Measurements from ENCODE around the gene UCHL1.

Gene UCHL1

GRCh38 chr4:41256740-41257256 lies at the start of gene UCHL1:
TSS of gene UCHL1 (plus strand) at chr4:41256928. CDS start at chr4:41256977, 49 bp downstream.
- DNase-seq (ENCODE audit: low read depth in 2 of 3, low spot score in 2 of 3), result peak in 1 of 3 experiments; percentile 5

GRCh38 chr4:41207291-41207831 lies 49.4 kb upstream of the UCHL1 start:
- no peak for DNase-seq (ENCODE audit: low read depth in 2 of 3, low spot score in 2 of 3)

- no peak for DNase-seq (ENCODE audit: low read depth in 2 of 3, low spot score in 2 of 3)
These were observed 47.5 kb upstream of the UCHL1 start for GRCh38 chr4:41209187-41209586.

DNA sequence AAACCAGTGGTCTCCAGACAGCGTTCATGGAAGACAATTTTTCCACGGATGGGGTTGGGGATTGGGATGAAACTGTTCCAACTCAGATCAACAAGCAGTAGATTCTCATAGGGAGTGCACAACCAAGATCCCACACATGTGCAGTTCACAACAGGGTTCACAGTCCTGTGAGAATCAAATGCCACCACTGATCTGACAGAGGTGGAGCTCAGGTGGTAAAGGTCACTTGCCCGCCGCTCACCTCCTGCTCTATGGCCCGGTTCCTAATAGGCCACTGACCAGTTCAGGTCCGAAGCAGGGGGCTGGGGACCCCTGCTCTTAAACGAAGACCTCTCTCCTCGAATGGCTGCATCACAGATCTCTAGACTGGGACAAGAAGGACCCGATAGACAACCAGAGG lies 46.8 kb upstream of the UCHL1 start:
- DNase-seq (ENCODE audit: low read depth in 2 of 3, low spot score in 2 of 3), result no peak

DNA sequence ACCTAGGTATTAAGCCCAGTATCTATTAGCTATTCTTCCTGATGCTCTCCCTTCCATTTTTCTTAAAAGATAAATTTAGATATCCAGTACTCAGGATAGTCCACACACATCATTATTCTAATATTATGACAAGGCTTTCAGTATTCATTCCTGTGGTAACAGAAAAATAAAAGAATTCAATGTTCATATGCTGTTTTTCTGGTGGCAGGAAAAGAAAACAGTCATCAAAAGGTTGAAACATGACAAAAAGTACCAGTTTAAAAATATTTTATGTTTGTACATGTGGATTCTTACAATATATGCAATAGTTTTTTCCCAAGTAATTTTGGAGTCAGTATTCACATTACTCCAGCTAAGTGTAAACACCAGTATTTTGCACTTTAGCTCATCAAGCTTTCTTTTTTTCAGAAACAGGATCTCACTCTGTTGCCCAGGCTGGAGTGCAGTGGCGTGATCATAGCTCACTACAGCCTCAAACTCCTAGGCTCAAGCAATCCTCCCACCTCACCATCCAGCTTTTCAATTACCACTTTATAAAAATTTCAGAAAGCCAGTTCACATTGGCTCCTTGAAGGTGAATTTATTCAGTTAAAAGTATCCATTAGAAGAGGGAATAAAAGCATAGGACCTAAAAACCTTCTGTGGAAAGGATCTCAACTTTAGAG lies 44.6 kb upstream of the UCHL1 start:
- no peak for DNase-seq (ENCODE audit: low read depth in 2 of 3, low spot score in 2 of 3)

GRCh38 chr4:41212616-41213203 lies 44.0 kb upstream of the UCHL1 start:
- DNase-seq (ENCODE audit: low read depth in 2 of 3, low spot score in 2 of 3), result no peak

- DNase-seq (ENCODE audit: low read depth in 2 of 3, low spot score in 2 of 3), result no peak
These were observed 43.0 kb upstream of the UCHL1 start for GRCh38 chr4:41213625-41214135.

DNA sequence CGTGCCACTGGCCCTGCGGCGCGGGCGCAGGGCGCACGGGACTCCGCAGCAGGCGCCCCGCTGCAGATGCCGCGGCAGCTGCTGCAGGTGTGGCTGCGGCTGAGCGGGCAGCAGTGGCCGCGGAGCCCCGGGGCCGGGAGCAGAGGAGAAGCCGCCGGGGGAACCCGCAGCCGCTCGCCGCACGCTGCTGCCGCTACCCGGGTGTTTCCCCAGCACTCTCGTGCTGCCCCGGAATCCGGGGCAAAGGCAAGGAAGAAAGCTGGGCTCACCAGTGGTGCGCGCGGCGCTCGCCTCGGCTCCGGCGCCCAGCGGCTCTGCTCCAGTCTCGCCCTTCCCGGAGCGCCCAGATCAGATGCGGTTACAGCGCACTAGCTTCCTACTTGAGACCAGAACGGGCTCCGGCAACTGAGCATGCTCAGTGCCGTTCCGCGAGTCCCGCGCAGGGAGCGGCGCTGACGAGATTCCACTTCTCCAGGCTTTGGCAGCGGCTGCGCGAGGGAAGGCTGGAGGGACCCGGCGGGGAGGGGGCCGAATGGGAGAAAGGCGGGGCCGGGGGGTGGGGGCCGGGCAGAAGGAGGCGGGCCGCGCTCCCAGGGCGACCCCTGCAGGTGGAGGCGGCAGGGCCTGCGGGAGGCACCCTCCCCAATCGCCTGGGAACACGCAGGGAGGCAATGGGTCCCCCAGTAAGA lies 42.4 kb upstream of the UCHL1 start, which contains the start of gene APBB2:
Gene APBB2 (minus strand): TSS at position 407 of the 689 bp plus-strand sequence. CDS start 181,288 bp downstream, outside the sequence.
- DNase-seq (ENCODE audit: low read depth in 2 of 3, low spot score in 2 of 3), result peak in 2 of 3 experiments; percentile 21

DNA sequence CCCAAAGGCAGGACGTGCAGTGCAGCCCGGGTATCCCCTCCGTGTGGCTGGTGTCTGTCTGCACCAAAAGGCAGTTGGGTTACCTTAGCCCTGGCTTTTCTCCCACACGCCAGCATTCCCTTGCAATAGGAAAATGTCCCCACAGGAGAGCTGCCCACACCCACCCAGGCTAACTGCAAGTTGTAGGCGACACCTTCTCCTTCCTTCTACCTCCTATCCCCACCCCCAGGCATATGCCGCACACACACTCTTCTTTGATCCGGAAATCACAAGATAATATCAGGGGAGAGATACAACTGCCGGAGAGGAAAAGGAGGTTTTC lies 41.9 kb upstream of the UCHL1 start:
- no peak for DNase-seq (ENCODE audit: low read depth in 2 of 3, low spot score in 2 of 3)

DNA sequence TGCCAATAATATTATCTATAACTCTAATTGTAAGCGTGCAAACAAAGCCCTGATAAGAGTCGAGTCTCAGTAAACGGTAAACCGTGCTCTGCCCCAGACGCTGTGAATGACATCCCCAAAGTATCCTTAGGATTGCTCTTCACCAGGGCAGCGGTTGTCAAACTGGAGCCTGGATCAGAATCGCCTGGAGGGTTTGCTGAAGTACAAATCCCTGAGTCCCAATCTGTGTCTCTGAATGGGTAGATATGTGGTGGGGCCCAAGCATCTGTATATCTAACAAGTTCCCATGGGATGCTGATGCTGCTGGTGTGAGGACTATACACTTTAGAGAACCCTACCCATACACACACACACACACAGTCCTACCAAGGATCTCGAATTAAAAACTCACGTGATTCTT lies 41.6 kb upstream of the UCHL1 start:
- no peak for DNase-seq (ENCODE audit: low read depth in 2 of 3, low spot score in 2 of 3)

DNA sequence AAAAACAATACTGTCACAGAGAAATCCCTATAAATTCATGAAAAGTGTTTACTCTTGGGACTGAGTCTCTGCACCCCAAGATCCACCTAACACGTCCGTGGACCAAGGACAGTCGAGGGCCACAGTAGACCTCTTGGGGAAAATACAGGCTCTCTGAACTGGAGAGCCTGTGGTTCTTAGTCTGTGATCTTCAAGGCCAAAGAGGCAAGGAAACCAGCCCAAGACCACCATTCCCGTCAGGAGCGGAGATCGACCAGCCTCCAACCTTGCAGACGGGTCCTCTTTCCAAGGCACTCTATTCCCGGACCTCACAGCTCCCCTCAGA lies 40.8 kb upstream of the UCHL1 start:
- DNase-seq (ENCODE audit: low read depth in 2 of 3, low spot score in 2 of 3), result no peak

- DNase-seq (ENCODE audit: low read depth in 2 of 3, low spot score in 2 of 3), result peak in 1 of 3 experiments; percentile 38
These were observed 40.3 kb upstream of the UCHL1 start for GRCh38 chr4:41216294-41217019.

- DNase-seq (ENCODE audit: low read depth in 2 of 3, low spot score in 2 of 3), result no peak
These were observed 39.8 kb upstream of the UCHL1 start for GRCh38 chr4:41217020-41217333.

DNA sequence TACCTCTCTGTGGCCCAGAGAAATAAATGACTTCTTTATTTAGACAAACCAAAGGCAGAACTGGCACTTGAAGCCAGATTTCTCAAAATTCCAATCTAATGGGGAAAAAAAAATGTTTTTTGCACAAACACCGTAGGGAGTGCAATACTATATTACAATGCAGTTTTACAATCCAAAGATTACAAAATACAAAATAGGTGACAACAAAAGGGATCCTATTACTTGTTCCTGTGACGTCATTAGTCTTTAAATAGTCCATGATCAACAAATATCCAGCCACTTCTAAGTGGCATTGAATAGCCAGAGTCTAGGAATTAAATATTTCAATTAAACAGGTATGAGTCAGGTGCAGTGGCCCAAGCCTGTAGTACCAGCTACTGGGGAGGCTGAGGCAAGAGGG lies 39.4 kb upstream of the UCHL1 start:
- no peak for DNase-seq (ENCODE audit: low read depth in 2 of 3, low spot score in 2 of 3)

GRCh38 chr4:41218703-41219102 lies 38.0 kb upstream of the UCHL1 start:
- no peak for DNase-seq (ENCODE audit: low read depth in 2 of 3, low spot score in 2 of 3)

DNA sequence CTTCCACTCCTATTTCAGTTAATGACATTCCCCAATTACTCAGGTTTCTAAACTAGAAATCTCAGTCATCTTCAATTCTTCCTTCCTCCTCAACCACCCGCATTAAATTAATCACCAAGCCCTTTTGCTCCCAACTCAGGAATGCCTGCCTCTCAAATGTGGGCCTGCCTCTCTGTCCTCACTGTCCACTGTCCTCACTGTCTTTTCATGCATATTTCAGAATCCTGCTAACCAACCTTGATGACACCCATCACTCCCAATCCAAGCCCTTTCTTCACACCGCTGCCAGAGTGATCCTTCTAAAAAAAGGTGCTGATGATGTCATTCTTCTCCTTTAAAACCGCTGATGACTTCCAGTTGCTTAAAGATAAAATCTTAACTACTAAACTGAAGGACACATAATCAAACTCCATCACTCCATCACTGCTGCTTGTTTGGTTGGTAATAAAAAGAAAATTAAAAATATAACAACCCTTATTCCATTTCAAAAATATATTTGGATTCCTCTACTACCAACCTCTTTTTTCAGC lies 37.2 kb upstream of the UCHL1 start:
- no peak for DNase-seq (ENCODE audit: low read depth in 2 of 3, low spot score in 2 of 3)

DNA sequence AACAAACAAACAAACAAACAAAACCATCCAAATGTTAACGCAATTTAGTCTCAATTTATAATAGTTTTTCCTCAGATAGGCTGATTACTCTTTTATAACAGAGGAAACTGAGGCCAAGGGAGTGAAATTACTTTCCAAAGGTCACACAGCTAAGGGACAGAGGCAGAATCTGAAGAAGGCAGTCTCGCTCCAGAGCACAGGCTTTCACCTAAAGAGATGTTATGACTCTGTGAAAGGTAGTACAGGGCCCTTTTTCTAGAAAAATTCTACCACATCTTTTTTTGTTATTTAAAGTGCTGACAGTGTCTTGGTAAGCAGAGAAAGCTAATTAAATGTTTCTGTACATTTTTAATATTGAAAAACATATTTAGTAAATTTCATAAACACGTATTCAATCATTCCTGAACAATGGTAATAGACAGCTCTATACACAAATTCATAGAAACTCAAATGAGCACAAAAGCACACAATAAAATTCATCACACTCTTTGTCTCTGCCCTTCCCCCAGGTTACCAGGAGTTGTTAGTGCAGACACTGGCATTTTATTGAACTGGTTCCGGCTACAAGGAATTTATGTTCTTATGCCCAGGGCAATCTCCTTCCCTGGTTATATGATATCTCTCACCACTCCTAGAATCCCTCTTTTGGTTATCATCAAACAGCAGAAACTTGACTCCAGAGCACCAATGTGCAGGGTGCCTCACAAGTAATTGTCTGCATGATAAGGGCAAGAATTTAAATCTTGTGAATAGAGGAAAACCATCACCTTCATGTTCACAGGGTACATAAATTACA lies 34.7 kb upstream of the UCHL1 start:
- DNase-seq (ENCODE audit: low read depth in 2 of 3, low spot score in 2 of 3), result no peak

DNA sequence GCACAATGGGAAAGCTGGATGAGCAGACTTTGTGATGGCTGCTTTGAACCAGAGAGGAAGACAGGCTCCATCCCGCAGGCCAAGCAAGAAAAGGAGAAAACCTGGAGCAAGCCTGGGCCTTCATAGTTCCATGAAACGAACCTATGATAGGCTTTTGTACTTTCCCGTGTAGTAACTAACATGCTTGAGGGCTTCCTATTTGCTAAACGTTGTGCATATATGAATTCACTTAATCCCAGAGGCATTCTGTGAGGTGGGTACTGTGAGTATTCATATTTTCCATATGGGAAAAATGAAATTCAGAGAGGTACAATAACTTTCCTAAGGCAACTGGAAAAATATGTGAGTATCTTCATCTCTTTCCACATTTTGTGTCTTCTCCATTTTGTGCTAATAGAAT lies 28.8 kb upstream of the UCHL1 start:
- no peak for DNase-seq (ENCODE audit: low read depth in 2 of 3, low spot score in 2 of 3)

- no peak for DNase-seq (ENCODE audit: low read depth in 2 of 3, low spot score in 2 of 3)
These were observed 24.3 kb upstream of the UCHL1 start for GRCh38 chr4:41232406-41232805.

GRCh38 chr4:41232856-41233255 lies 23.9 kb upstream of the UCHL1 start:
- DNase-seq (ENCODE audit: low read depth in 2 of 3, low spot score in 2 of 3), result no peak
